ENCODE data around the gene SMIM45.
A peak's percentile ranks its signal among the peaks of the same experiment; 100 is the strongest.

The SMIM45 gene

DNA sequence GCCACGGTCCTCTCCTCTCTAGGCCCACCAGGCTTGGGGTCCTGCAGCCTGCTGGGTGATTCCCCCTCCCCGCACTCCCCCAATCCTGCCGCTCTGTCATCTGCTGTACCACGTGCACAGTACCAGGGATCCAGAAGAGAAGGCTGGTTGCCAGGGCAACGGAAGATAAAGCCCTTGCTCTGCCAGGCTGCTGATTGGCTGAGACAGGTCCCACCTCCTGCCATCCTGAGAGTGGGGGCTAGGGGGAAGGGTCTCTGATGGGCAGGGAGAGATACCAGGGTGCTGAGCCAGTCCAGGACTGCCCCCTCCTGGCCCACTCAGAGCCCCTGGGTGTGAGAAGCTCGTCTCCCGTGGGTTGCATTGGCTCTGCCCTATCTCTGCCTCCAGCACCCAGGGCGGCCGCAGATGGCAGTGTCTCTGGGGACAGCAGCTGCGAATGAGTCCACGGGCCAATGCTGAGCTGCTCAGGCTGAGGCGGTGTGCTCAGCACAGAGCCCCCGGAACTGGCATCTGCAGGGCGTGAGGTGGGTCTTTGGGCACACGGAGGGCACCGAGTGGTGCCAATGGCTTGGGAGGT, at the start of gene SMIM45:
Gene SMIM45, plus strand, starts transcription at position 253 of the 577 bp plus-strand sequence.
- no CpG with 5 or more reads among the region's 16 CpGs for WGBS (ENCODE audit: extremely low coverage, insufficient read length, low lambda C conversion rate)
- H2BK5ac ChIP-seq (ENCODE audit: insufficient read length, low read length), result no peak within 1 kb of the TSS
- H2BK120ac ChIP-seq (ENCODE audit: low read depth, low read length, poor library complexity, severe bottlenecking), result no peak within 1 kb of the TSS
- no peak within 1 kb of the TSS for H4K8ac ChIP-seq (replicated peaks; ENCODE audit: insufficient read length, low read depth, low read length)
- H3K4ac ChIP-seq (ENCODE audit: low read depth, low read length), result no peak within 1 kb of the TSS
- no peaks in the 10 kb centered on the region for H3K23me2 ChIP-seq (ENCODE audit: insufficient read length, low read depth, low read length, poor library complexity, severe bottlenecking)
- peaks cover 5% of the 10 kb centered on the region for H3K27me3 Mint-ChIP-seq (ENCODE audit: low read depth)
- no peak within 1 kb of the TSS for H3K14ac ChIP-seq (ENCODE audit: insufficient read depth, low read length)
- no peak within 1 kb of the TSS for H3K18ac ChIP-seq (ENCODE audit: insufficient read length, low read depth, low read length)
- no peaks in the 10 kb centered on the region for H3K36me3 Mint-ChIP-seq (ENCODE audit: insufficient read depth in 1 of 3, low read depth in 3 of 3)
- H2AK5ac ChIP-seq (ENCODE audit: insufficient read length, low read length), result no peak within 1 kb of the TSS
- H2AFZ ChIP-seq (ENCODE audit: low read length), result no peak within 1 kb of the TSS
- no peaks in the 10 kb centered on the region for H3K79me2 ChIP-seq (ENCODE audit: insufficient read depth, low read length)
- no peaks in the 10 kb centered on the region; the same call in 1 of the 2 replicates for H3K4me1 ChIP-seq (ENCODE audit: insufficient read depth, low read length)
- peak within 1 kb of the TSS in 2 of 3 experiments; percentile 16 to 79; a peak in 3 of 7 replicates for H3K27ac Mint-ChIP-seq
- peaks cover 14 to 40% of the 10 kb centered on the region in 2 experiments for H3K4me1 Mint-ChIP-seq
- no peak within 1 kb of the TSS for H3K23ac ChIP-seq (ENCODE audit: insufficient read length, low read depth, low read length)
- peak; percentile 16; the same call in 2 of the 3 replicates for TF ChIP-seq CTCF (conservative IDR thresholded peaks at IDR 0.05)
- H3K27ac ChIP-seq (ENCODE audit: insufficient read length, low read depth, low read length), result no peak within 1 kb of the TSS
- no peaks in the 10 kb centered on the region for H3K79me1 ChIP-seq (ENCODE audit: insufficient read depth, low read depth, low read length, poor library complexity, severe bottlenecking)
- no peak within 1 kb of the TSS for H2BK15ac ChIP-seq (ENCODE audit: low read depth, low read length)
- no peak within 1 kb of the TSS for H4K5ac ChIP-seq (ENCODE audit: insufficient read length, low read depth, low read length)
- H3K4me2 ChIP-seq (ENCODE audit: insufficient read depth, insufficient read length, low read length), result no peak within 1 kb of the TSS
- no peak within 1 kb of the TSS for H3K56ac ChIP-seq (ENCODE audit: insufficient read length, low read depth, low read length)
- H4K20me1 ChIP-seq (ENCODE audit: control insufficient read depth, insufficient read depth, insufficient read length), result no peaks in the 10 kb centered on the region
- no peak within 1 kb of the TSS for H3T11ph ChIP-seq (ENCODE audit: low read length)
- H3K27me3 ChIP-seq (ENCODE audit: insufficient read depth, low read length), result no peaks in the 10 kb centered on the region
- peak; percentile 74 for DNase-seq
- peak within 1 kb of the TSS in 1 of 2 experiments; percentile 36; a peak in 2 of 5 replicates for H3K4me3 Mint-ChIP-seq
- no peaks in the 10 kb centered on the region for H3K9me3 ChIP-seq (ENCODE audit: control insufficient read depth, low read depth, low read length)
- no peak within 1 kb of the TSS for H4K91ac ChIP-seq (ENCODE audit: insufficient read length, low read depth, low read length)
- no peak within 1 kb of the TSS for H2BK12ac ChIP-seq (ENCODE audit: insufficient read length, low read depth, low read length)
- no peak within 1 kb of the TSS for H3K9ac ChIP-seq (ENCODE audit: extremely low read depth, insufficient read length, low read length)
- H2BK20ac ChIP-seq (ENCODE audit: low read depth, low read length, poor library complexity, severe bottlenecking), result no peak within 1 kb of the TSS
- no peaks in the 10 kb centered on the region for H3K9me3 Mint-ChIP-seq
